Measurements from ENCODE around the gene AP2A2. TPM values are rescaled to one million over a fixed set of nuclear protein-coding genes. Genes with fewer than 3 reads are reported as not detected.
A peak's percentile ranks its signal among the peaks of the same experiment; 100 is the strongest.

The AP2A2 gene
- total and polyA plus RNA-seq, 10 donors: 32.7 to 321 (median 153) TPM

- no peaks in the 10 kb centered on the region for H3K27me3 ChIP-seq (replicated peaks in 1 of 7)
- intact Hi-C loops (cut with DNase I; ENCODE audit: low total_unique reads): no loop called here
- no peak overlapping the region for H3K4me3 ChIP-seq
- TF ChIP-seq POLR2AphosphoS5 (IDR thresholded peaks at IDR 0.05): no peak
- no peak for TF ChIP-seq CTCF (IDR thresholded peaks at IDR 0.05 in 8 of 11, conservative IDR thresholded peaks at IDR 0.05 in 3 of 11)
- TF ChIP-seq POLR2A (IDR thresholded peaks at IDR 0.05): no peak
- H3K4me1 ChIP-seq: peaks cover 0 to 40% (median 11%) of the 10 kb centered on the region in 6 donors
- H3K36me3 ChIP-seq: peaks cover 0 to 100% (median 42%) of the 10 kb centered on the region in 6 donors
- H3K9me3 ChIP-seq: no peaks in the 10 kb centered on the region
- no peak for DNase-seq
- H3K27ac ChIP-seq: no peak overlapping the region
- 87 to 100% (median 92%) methylated on average over 7 to 14 of the region's 14 CpGs for WGBS, 5 donors
These were observed 45.2 kb upstream of the AP2A2 start for GRCh38 chr11:880447-880846.

- H3K27me3 ChIP-seq (replicated peaks in 1 of 7): no peaks in the 10 kb centered on the region
- intact Hi-C loops (cut with DNase I; ENCODE audit: low total_unique reads): no loop called here
- H3K36me3 ChIP-seq: peaks cover 0 to 100% (median 54%) of the 10 kb centered on the region in 6 donors
- peak overlapping the region in 4 of 8 donors; percentile 21 to 45 (median 34) for H3K27ac ChIP-seq
- no peak for DNase-seq
- H3K4me1 ChIP-seq: peaks cover 0 to 19% (median 0%) of the 10 kb centered on the region in 6 donors
- 63 to 77% (median 75%) methylated on average over 11 to 14 of the region's 14 CpGs for WGBS, 5 donors
- H3K9me3 ChIP-seq: no peaks in the 10 kb centered on the region
- TF ChIP-seq POLR2AphosphoS5 (IDR thresholded peaks at IDR 0.05) (no peak), POLR2A (IDR thresholded peaks at IDR 0.05) (no peak), CTCF (IDR thresholded peaks at IDR 0.05 in 8 of 11, conservative IDR thresholded peaks at IDR 0.05 in 3 of 11) (no peak)
- H3K4me3 ChIP-seq: no peak overlapping the region
These were observed 43.1 kb upstream of the AP2A2 start for GRCh38 chr11:882596-882995.

GRCh38 chr11:883527-883926, 42.1 kb upstream of the AP2A2 start:
- Histone ChIP-seq H3K9me3 (no peaks in the 10 kb centered on the region), H3K36me3 (peaks cover 0 to 100% (median 60%) of the 10 kb centered on the region in 6 donors), H3K27me3 (replicated peaks in 1 of 7) (no peaks in the 10 kb centered on the region), H3K4me3 (no peak overlapping the region), H3K4me1 (peaks cover 0 to 17% (median 0%) of the 10 kb centered on the region in 6 donors), H3K27ac (peak overlapping the region in 4 of 8 donors; percentile 2 to 45 (median 20))
- WGBS, 5 donors: 44 to 83% (median 73%) methylated on average over 4 to 10 of the region's 10 CpGs
- TF ChIP-seq POLR2A (IDR thresholded peaks at IDR 0.05) (no peak), POLR2AphosphoS5 (IDR thresholded peaks at IDR 0.05) (peak; percentile 17 to 58 (median 29))
- intact Hi-C loops (cut with DNase I; ENCODE audit: low total_unique reads): no loop called here
- DNase-seq: no peak

GRCh38 chr11:884578-885070, 41.0 kb upstream of the AP2A2 start:
- TF ChIP-seq POLR2AphosphoS5 (IDR thresholded peaks at IDR 0.05) (no peak), POLR2A (IDR thresholded peaks at IDR 0.05) (no peak), CTCF (IDR thresholded peaks at IDR 0.05 in 8 of 11, conservative IDR thresholded peaks at IDR 0.05 in 3 of 11) (no peak)
- no peaks in the 10 kb centered on the region for H3K9me3 ChIP-seq
- H3K4me1 ChIP-seq: peaks cover 0 to 17% (median 0%) of the 10 kb centered on the region in 6 donors
- WGBS, 5 donors: 68 to 91% (median 87%) methylated on average over 6 to 16 of the region's 16 CpGs
- no peak for DNase-seq
- no peaks in the 10 kb centered on the region for H3K27me3 ChIP-seq (replicated peaks in 1 of 7)
- intact Hi-C loops (cut with DNase I; ENCODE audit: low total_unique reads): no loop called here
- peak overlapping the region in 1 of 8 donors; percentile 25 for H3K27ac ChIP-seq
- H3K36me3 ChIP-seq: peaks cover 0 to 100% (median 56%) of the 10 kb centered on the region in 6 donors
- H3K4me3 ChIP-seq: no peak overlapping the region
